Kasumi-1 (cell line): ENCODE measurements around the gene PITPNM3.
"Not testable (repeated sequence)": the region's sequence is repeated elsewhere in the genome, so short reads cannot be mapped to it uniquely, and the experiment has no call there.

Source experiments
- DNase-seq, 2 experiments: peaks; one replicate each; lab custom pipeline; 2025; lab: John Stamatoyannopoulos, UW

PITPNM3 gene

DNA sequence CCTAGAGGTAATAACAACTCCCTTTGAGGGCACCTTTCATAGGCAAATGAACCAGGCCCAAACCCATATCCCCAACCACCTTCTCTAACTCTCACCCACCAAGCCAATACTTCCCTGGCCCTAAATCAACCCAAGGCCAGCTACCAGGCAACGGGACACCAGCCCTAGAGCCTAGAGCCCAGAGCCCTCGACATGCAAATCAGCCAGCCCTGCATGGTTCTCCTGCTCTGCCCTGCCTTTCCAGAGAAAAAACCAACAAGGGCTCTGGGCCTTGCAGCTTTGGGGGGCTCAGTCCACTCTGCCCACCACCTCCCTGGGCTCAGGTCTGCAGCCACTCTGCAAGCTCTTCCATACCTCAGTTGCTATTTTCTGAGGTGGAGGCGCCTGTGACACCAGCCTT is 55.0 kb downstream of the PITPNM3 start:
- DNase-seq, result no peak

DNA sequence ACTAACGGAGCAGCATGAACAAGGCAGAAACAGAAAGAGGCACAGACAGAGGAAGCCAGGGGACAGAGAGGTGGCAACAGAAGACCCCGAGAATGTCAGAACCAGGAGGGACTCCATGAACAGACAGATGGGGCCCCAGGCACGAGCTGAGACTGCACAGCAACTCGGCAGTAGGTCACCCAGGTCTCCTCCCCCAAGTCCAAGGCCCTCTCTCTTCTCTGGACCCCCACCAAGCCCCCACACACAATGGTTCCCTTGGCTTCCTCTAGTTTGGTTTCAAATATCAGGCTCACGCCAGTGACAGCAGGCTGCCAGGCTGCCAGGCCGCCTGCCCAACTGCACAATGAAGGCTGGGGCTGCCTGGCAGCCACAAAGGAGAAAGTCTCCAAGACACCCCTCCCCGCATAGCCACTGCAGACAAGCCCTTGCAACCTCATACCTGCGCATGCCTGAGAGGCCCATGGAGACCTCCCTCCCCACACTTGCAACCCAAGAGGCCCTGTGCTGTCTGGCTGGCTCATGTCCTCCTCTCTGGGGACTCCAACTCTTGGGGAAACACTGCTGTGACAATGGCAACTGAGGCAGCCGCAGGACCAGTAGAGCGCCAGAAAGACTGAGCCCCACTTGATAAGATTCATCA is 57.3 kb downstream of the PITPNM3 start:
- DNase-seq, result no peak

DNA sequence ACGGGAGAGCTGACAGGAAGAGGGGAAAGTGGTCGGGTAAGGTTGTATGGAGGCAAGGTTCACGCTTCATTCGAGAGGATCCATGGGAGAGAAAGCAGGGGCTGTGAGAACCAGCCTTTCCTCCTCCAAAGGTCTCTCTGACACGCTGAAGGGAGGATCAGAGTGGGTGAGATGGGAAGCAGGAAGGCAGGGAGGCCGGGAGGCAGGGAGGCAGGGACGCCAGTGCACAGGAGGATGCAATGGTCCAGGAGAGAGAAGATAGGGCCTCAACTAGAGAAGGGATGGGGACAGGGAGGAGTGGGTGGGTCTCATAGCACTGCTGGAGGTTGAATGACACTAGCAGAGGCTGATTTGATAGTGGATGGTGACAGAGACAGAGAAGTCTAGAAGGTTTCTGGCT is 58.0 kb downstream of the PITPNM3 start:
- no peak for DNase-seq

DNA sequence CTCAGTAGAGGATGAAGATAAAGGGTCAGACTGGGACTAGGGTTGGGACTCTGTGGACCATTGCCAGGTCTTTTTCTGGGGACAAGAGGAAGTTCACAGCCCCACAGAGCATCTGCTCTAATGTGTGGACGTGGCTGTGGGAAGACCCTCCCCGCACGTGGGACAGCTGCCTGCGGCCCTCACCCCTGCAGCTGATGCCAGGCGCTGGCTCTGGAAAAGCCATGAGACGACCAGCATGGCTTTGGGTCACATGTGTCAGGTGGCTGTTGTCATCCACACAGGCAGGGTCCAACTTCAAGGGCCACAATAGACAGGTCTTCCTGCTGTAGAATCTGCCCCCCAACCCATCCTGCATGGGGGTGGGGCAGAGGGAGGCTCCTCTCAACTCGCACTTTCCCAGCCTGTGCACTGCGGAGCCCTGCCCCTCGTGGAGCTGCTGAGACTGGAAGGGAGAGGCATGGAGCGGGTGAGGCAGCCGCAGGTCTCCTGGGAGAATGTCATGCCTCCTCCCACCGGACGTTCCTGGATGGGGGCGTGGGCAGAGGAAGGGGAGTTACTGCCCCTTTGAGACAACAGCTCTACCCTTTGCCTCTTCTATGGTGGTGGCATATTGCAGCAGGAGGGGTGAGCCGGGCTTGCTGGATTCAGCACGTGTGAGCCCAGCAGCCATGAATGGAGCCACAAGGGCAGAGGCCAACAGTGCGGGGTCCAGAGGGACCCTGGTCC is 58.7 kb downstream of the PITPNM3 start:
- DNase-seq, result no peak

DNA sequence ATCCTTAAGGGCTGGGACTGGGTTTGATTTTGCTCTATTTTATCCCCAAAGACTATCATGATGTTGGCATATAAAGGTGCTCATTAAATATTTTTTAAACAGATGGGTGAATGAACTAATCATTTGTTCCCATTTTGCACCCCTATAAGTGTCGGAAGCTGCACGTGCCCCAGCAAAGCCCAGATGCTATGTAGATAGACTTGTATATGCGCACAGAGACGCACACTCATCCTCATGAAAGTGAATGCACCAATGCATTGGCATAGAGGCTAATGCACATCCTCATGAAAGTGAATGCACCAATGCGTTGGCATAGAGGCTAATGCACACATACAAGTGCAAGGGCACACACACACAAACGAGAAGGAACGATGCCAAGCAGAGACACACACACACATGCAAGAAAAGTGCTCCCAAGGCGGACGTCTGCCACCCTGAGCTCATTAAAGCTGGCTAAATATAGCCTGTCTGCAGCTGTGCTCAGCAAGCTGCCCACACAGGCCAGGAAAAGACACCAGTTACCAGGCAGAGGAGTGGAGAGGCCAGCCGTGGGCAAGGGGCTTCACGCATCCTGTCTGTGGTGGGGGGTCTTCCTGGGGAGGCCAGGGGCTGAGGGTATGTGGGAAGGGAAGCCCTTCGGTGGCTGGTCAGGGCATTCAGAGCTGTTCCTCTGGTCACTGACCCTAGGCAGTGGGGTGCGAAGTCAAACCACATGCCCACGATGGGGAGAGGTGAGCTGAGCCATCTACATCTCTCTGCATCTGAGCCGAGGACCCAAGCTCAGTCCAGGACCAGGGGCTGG is 59.5 kb downstream of the PITPNM3 start:
- no peak for DNase-seq

DNA sequence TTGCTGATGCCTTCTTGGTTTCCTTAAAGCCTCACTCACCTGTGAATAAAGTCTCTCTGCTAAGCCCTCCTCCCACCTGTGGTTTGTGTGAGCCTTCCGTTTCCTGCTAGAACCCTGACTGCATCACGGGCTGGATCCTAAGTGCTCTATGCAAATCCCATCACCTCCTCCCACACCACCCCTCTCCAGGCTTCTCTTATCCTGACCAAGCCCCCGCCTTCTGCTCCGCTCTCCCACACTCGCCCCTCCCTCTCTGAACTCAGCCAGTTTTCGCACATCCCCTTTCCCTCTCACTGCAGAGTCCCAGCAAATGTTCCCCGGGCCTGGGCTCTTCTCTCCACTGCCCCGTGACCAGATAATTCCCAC is 60.3 kb downstream of the PITPNM3 start:
- peak in 1 of 2 experiments; percentile 3 for DNase-seq

DNA sequence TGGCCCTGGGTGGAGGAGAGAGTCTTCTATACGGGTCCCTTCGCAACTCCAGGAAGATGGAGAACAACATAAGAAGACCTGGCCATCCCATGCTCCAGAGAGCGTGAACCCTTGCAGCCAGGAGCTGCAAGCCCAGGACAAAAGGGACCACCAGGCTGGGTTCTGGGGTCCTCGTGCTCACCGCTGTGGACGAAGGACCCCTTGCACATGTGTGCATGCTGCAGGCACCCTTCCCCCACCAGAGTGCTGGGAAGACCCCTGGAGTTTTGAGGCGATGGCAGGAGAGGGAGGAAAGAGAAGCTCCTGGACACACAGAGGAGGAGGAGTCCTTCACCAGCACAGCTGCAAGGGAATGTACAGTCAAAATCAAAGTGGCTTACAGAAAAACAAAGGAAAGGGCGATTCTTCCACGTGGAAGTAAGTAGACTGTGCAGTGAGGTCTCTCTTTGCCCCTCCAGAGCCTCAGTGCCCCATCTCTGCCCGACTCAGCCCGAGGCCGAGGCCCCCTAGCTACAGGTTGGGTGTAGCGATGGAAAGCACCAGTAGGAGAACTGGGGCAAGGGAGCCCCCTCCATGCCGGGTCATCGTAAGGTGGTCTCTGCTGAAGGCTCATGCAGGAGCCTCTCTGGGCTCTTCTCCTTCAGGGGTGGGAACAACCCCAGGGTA is 60.8 kb downstream of the PITPNM3 start:
- DNase-seq, result no peak

DNA sequence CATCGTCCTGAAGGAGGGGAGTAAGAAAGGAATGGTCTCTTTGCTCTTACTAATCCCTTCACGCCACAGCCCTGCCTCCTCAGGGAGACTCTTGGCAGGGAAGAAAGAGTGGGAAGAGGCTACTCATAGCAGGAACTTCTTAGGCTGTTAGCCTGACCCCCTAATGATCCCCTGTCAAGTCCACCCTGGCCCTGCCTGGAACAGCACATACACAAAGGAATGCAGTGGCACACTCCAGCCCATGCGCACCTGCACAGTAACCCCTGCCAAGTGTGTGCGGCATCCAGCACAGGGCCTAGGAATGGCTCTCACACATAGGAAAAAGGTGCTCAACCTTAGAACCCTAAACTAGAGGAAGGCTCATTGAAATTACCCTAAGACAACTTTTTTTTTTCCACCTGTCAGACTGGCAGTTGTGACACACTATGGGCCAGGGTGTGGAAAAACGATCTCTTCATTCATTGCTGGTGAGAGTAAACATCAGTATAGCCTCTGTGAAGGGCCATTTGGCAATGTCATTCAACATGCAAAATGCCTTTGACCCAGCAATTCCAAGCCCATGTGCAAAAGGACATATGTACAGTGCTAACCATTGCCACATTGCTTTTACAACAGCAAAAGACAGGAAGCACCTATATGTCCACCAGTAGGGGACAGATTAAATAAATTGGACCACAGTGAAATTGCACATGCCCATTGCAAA is 62.0 kb downstream of the PITPNM3 start:
- DNase-seq, result no peak

DNA sequence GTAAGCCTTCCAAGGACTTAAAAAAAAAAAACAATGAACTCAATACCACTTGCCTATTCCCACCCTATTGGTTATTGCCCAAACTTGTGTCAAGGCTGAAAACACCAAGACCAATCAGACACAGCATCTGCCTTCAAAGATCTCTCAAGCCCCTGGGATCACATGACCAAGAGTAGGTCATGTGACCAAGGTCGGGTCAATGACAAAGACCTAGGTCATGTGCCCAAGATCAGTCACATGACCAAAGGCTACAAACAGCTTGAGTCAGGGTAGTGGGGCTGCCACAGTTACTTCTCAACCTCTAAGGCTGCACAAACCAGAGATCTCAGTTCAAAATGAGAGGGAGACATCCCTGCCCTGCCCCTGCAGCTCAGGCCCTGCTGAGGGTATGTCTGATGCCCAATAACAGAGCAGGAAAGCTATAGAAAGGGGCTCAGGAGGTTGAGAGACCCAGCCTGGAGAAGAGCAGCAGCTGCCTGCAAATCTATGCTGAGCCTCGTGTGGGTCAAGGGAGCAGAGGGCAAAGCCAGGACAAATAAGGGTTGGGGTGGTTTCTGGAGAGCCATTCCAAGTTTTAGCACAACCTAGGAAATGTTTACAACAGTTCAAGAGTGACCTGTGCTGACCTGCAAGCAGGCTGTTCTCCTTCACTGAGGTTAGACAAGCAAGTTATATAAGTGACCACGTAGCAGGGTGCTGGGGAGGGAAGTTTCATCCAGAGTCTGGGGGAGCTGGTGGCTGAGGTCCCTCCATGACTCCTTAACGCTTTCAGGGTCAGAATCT is 63.3 kb downstream of the PITPNM3 start:
- DNase-seq, result no peak

DNA sequence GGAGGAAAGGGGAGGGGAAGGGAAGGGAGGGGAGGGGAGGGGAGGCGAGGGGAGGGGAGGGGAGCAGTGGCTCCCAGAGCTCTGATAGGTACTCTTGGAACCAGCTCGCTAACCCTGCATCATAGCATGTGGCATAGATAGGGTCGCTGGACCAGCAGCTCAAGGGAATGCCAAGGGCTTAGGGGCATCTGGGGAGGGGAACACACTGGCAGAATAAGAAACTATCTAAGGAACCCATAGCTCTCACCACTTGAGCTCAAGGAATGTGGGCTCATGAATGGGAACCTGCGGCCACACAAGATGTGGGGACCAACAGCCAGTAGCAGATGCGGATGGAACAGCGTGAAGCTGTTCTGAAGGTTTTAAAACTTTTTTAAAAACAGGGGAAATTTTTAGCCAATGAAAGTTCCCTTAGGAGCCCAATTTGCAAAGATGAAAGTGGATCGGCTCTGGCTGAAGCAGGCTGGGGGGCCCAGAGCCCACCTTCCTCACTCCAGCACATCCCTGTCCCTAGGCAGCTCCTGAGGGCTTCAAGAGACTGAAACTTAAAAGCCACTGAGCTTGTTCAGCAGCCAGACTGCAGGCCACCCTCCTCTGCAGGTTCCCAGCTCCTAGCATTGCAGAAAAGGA is 65.2 kb downstream of the PITPNM3 start:
- DNase-seq, result no peak

DNA sequence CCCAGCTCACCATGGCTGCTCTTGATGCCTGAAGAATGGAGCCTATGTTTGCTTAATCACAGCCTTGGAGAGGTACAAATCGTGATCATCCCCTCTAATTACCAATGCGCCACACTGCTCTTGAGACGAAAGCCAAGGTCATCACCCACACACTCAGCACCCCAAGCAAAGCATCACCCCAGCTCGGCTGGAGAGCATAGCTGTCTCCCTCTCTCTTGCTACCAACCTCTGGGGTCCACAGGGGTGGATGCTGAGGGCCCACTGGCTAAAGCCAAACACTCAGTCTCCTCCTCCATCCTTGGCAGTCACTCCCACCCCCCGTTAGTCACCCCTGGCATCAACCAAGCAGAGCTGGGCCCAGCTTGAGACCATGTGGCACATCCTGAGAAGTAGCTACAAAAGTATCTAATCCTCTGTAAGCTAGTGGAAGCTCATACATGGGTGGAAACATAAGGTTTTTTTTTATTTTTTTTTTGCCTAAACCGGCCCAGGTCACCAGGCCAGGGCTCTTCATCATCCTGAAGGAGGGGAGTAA is 67.3 kb downstream of the PITPNM3 start:
- no peak for DNase-seq

DNA sequence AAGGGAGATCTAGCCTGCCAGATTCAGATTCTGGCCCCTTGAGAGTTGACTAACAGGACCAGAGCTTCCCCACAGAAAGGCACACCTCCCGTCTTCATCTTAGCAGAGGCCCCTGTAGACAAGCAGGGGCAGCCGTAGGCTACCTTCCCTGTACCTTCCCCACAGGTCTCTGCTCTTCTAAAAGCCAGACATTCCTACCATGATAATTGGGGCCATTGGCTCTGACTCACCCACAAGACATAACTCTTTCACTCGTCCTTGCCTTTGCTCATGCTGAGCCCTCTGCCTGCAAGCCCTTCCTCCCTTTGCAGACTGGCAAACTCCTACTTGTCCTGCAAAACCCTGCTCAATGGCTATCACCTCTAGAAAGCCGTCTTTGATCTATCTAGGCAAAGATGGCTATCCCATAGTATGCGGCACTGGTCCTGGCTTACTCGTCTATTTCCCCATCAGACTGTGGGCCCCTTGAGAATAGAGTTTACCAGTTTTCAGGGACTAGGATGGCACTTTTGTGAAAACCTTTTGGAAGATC is 68.3 kb downstream of the PITPNM3 start:
- no peak for DNase-seq

DNA sequence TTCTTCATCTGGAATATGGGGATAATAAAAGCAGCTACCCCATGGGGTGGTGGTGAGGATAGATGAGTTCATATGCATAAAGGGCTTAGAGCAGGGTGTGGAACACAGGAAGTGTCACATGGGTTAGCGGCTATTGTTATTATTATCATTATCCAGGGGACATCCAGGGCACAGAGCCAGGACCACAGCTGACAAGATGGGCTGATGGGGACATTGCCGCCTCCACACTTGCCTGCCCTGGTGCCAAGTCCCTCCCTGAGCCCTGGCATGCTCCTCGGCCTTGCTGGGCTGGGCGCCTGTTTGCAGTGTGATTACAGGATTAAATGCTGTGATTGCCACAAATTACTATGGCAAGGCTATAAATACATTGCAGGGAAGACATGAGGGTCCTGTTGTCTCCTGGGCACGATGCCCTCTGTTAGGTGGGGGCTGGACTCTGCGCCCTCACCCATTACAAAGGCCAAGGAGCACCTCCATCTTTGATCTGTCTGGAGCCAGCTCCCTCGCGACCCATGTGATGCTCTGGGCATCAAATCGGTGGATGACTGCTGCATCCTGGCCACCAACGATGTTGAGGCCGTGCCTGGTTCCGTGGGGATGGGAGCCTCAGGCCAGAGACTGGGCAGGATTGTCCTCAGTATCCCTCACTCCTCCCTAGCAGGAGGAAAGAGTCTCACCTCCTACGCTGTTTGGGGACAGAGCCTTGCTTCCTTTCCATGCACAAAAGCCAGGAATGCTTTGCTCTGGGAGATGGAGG is 68.9 kb downstream of the PITPNM3 start:
- DNase-seq, result no peak

DNA sequence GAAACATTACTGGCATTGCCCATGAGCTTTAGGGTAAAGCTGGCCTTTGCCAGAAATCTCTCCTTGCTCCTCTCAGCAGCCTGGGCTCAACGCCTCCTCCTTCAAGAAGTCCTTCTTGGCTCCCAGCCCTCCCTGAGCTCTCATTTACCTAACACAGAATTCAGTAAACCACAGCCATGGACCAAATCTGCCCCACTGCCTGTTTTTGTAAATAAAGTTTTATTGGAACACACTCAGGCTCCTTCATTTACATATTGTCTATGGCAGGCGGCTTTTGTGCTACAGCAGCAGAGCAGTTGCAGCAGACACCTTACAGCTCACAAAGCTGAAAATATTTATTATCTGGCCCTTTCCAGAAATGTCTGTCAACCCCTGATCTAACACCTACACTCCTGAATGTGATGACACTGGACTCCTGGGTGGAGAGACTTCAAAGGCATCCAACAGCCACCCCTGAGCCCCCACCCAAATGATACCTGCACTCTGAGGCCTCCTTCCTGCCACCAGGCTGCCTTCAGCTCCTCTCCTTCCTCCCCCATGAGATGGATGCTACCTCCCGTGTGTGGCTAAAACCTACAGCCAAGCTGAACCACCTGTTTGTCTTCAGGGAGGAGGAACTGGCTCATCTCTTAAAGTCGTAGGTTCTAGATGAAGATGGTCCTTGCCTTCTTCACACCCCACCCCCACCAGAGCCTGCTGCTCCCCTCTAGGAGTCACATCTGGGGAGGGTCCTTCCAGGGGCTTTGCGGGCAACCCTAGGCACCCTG is 70.5 kb downstream of the PITPNM3 start:
- DNase-seq, result no peak

DNA sequence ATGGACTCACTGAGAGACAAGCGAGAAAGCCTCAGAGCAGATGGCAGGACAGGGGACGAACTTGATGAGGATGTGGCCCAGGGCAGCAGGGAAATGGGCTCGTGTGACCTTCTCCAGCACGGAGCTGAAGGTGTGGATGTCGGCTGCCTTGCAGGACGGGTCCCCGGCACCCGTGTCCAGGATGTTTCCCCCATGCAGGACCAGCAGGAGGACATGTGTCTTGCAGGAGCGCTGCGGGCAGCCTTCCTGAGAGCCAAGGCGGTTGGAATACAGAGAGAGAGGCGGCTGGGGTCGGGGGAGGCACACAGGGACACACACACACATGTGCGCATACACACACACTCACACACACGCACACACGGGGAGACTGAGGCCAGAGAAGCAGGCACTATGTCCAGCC is 72.8 kb downstream of the PITPNM3 start:
- no peak for DNase-seq

DNA sequence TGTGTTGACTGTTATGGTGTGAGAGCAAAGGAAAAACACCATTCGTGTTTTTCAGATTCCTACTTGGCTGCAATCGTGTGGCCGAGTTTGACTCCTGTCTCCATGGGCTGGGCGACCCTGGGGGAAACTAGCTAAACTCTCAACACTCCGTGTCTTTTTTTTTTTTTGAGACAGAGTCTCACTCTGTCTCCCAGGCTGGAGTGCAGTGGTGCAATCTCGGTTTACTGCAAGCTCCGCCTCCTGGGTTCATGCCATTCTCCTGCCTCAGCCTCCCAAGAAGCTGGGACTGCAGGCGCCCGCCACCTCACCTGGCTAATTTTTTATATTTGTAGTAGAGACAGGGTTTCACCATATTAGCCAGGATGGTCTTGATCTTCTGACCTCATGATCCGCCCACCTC is 73.6 kb downstream of the PITPNM3 start:
- DNase-seq, result not testable (repeated sequence)

DNA sequence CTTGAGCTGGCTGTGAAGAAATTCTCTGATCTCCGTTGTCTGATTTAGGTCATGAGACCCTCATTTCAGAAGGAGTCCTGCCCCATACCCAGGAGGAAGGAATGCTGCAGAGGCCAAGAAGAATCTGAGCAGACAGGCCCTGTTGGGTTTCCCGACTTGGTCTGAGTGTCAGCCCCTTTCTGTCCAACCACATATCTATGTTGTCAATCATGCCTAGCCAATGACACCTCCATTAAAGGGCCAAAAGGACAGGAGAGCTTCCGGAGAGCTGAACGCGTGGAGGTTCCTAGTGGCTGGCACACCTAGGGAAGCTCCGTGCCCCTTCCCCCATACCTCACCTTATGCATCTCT is 74.3 kb downstream of the PITPNM3 start:
- no peak for DNase-seq

DNA sequence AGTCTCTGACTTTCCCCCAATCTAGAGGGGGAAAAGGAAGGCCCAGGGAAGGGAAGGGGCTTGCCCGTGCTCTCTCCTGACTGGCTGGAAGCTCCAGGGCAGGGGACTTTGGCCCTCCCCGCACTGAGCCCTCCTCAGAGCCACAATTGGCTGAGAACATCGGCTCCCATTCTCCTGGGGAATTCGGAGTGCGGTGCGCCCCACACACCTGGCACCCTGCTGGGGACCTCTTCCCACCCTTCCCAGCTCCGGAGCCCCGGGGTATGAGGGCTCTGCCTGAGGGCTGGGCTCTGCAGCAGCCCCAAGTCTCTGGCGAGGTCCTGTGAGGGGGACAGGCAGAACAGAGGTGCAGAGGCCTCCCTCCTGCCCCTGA is 76.1 kb downstream of the PITPNM3 start:
- no peak for DNase-seq
